Neural progenitor cell (in vitro differentiated cells): ENCODE data around the gene DOCK7. TPM values are rescaled to one million over a fixed set of nuclear protein-coding genes. Genes with fewer than 3 reads are reported as not detected.

ENCODE experiments used
- DNase-seq: peaks from one replicate; pipeline ENCODE4 v3.0.0-alpha.2; 2016; ENCODE audit warnings: low spot score
- H2AFZ ChIP-seq: fragments of 200-600 bp; sonication (generic); replicated peaks from 2 replicates; pipeline ENCODE4 v1.6.1; 2016; ENCODE audit warnings: antibody characterized with exemption
- H3F3A ChIP-seq: fragments of 200-600 bp; sonication (generic); 2 replicates; pipeline ENCODE4 v1.6.1; 2016; ENCODE audit warnings: antibody characterized with exemption, low read depth
- H3K27ac ChIP-seq: fragments of 200-600 bp; sonication (generic); 2 replicates; pipeline ENCODE4 v1.5.1; 2016; ENCODE audit warnings: mild to moderate bottlenecking
- H3K27me3 ChIP-seq: fragments of 200-600 bp; sonication (generic); 2 replicates; pipeline ENCODE4 v1.6.1; 2016; ENCODE audit warnings: mild to moderate bottlenecking, moderate library complexity
- H3K36me3 ChIP-seq: fragments of 200-600 bp; sonication (generic); 2 replicates; pipeline ENCODE4 v1.5.1; 2016
- H3K4me1 ChIP-seq: fragments of 200-600 bp; sonication (generic); 2 replicates; pipeline ENCODE4 v1.6.1; 2016; ENCODE audit warnings: mixed run types
- H3K4me2 ChIP-seq: fragments of 200-600 bp; sonication (generic); 2 replicates; pipeline ENCODE4 v1.6.1; 2016
- H3K4me3 ChIP-seq: fragments of 200-600 bp; sonication (generic); 2 replicates; pipeline ENCODE4 v1.5.1; 2016
- H3K79me2 ChIP-seq: fragments of 200-600 bp; sonication (generic); 2 replicates; pipeline ENCODE4 v1.6.1; 2016; ENCODE audit warnings: low read depth
- H3K9ac ChIP-seq: fragments of 200-600 bp; sonication (generic); 2 replicates; pipeline ENCODE4 v1.6.1; 2016
- H3K9me3 ChIP-seq: fragments of 200-600 bp; sonication (generic); 2 replicates; pipeline ENCODE4 v1.5.1; 2016; ENCODE audit warnings: low read depth
- H4K20me1 ChIP-seq: fragments of 200-600 bp; sonication (generic); 2 replicates; pipeline ENCODE4 v1.6.1; 2016; ENCODE audit warnings: low read depth
- H3K27ac Mint-ChIP-seq: 3 replicates; pipeline ENCODE4 v1.8.0; 2021; ENCODE audit warnings: mixed read lengths
- H3K27me3 Mint-ChIP-seq: 2 replicates; pipeline ENCODE4 v1.8.0; 2022; ENCODE audit warnings: low read depth, mild to moderate bottlenecking, inconsistent platforms, moderate library complexity, mixed read lengths; ENCODE audit not compliant: insufficient read depth
- H3K36me3 Mint-ChIP-seq: 3 replicates; pipeline ENCODE4 v1.8.0; 2021; ENCODE audit warnings: mixed read lengths
- H3K4me1 Mint-ChIP-seq: 3 replicates; pipeline ENCODE4 v1.8.0; 2021; ENCODE audit warnings: mixed read lengths
- H3K4me3 Mint-ChIP-seq: 3 replicates; pipeline ENCODE4 v1.8.0; 2021; ENCODE audit warnings: mild to moderate bottlenecking, moderate library complexity, mixed read lengths
- H3K9me3 Mint-ChIP-seq: 3 replicates; pipeline ENCODE4 v1.8.0; 2020; ENCODE audit warnings: mixed read lengths
- CTCF ChIP-seq: fragments of 200-600 bp; sonication (generic); IDR thresholded peaks from 2 replicates; pipeline ENCODE4 v1.5.1; 2017; ENCODE audit warnings: antibody characterized with exemption, mild to moderate bottlenecking
- EZH2 ChIP-seq: fragments of 200-600 bp; sonication (generic); IDR thresholded peaks from 2 replicates; pipeline ENCODE4 v1.6.1; 2017; ENCODE audit warnings: antibody characterized with exemption, mild to moderate bottlenecking, moderate library complexity
- EZH2phosphoT487 ChIP-seq: fragments of 200-600 bp; sonication (generic); IDR thresholded peaks from 2 replicates; pipeline ENCODE4 v1.6.1; 2017; ENCODE audit warnings: antibody characterized with exemption
- total RNA-seq: library from RNA; depleted of rRNA; stranded (reverse); fragments of >200 nt; gene quantifications from 2 replicates; pipeline ENCODE4 v1.2.3, GENCODE V29; 2015; ENCODE audit warnings: low replicate concordance

The DOCK7 gene
- total RNA-seq, 1 donor from 2014 or later = 92.7 TPM

- H3K4me3 ChIP-seq = peak overlapping the region; percentile 92
- peaks cover 63% of the 10 kb centered on the region for H3K79me2 ChIP-seq
- H3K9me3 ChIP-seq = no peaks in the 10 kb centered on the region
- H3K4me1 ChIP-seq = peaks cover 28% of the 10 kb centered on the region
- peak; percentile 61 for DNase-seq
- no peak for TF ChIP-seq CTCF
- no peak for TF ChIP-seq EZH2
- no peak for TF ChIP-seq EZH2phosphoT487
- Mint-ChIP-seq H3K27me3 (peaks cover 11% of the 10 kb centered on the region), H3K4me1 (peaks cover 19% of the 10 kb centered on the region), H3K27ac (peak overlapping the region; percentile 62), H3K36me3 (peaks cover 14% of the 10 kb centered on the region), H3K4me3 (peak overlapping the region; percentile 95), H3K9me3 (no peaks in the 10 kb centered on the region)
- peaks cover 31% of the 10 kb centered on the region for H3F3A ChIP-seq
- no peaks in the 10 kb centered on the region for H3K27me3 ChIP-seq
- H3K9ac ChIP-seq = peak overlapping the region; percentile 92
- H3K4me2 ChIP-seq = peak overlapping the region; percentile 91
- H3K27ac ChIP-seq = peak overlapping the region; percentile 100
- H2AFZ ChIP-seq = peak overlapping the region; percentile 90
- H3K36me3 ChIP-seq = peaks cover 20% of the 10 kb centered on the region
- H4K20me1 ChIP-seq = peaks cover 43% of the 10 kb centered on the region
Observed at GRCh38 chr1:62437273-62437940, 250.8 kb downstream of the DOCK7 start.

GRCh38 chr1:62436466-62437272 is 251.5 kb downstream of the DOCK7 start, which contains the start of gene USP1:
Gene USP1, plus strand, starts transcription at chr1:62437049. Its CDS starts 2,819 bp downstream, at chr1:62439868.
- H3K36me3 ChIP-seq = peaks cover 13% of the 10 kb centered on the region
- peak within 1 kb of the TSS; percentile 92 for H3K4me3 ChIP-seq
- no peaks in the 10 kb centered on the region for H3K9me3 ChIP-seq
- H3K4me1 Mint-ChIP-seq = peaks cover 19% of the 10 kb centered on the region
- peaks cover 56% of the 10 kb centered on the region for H3K79me2 ChIP-seq
- H3K4me1 ChIP-seq = peaks cover 28% of the 10 kb centered on the region
- no peaks in the 10 kb centered on the region for H3K27me3 ChIP-seq
- H2AFZ ChIP-seq = peak within 1 kb of the TSS; percentile 90
- TF ChIP-seq EZH2 (no peak), EZH2phosphoT487 (no peak), CTCF (peak; percentile 18)
- H3K27ac ChIP-seq = peak within 1 kb of the TSS; percentile 100
- H4K20me1 ChIP-seq = peaks cover 43% of the 10 kb centered on the region
- peaks cover 31% of the 10 kb centered on the region for H3F3A ChIP-seq
- H3K27me3 Mint-ChIP-seq = peaks cover 11% of the 10 kb centered on the region
- DNase-seq = peak; percentile 100
- H3K36me3 Mint-ChIP-seq = peaks cover 8% of the 10 kb centered on the region
- peak within 1 kb of the TSS; percentile 99 for H3K27ac Mint-ChIP-seq
- no peaks in the 10 kb centered on the region for H3K9me3 Mint-ChIP-seq
- H3K4me3 Mint-ChIP-seq = peak within 1 kb of the TSS; percentile 95
- peak within 1 kb of the TSS; percentile 92 for H3K9ac ChIP-seq
- H3K4me2 ChIP-seq = peak within 1 kb of the TSS; percentile 92

GRCh38 chr1:62436039-62436465 is 252.1 kb downstream of the DOCK7 start:
- no peaks in the 10 kb centered on the region for H3K27me3 ChIP-seq
- peaks cover 7% of the 10 kb centered on the region for H3K36me3 ChIP-seq
- H3K27ac Mint-ChIP-seq = peak overlapping the region; percentile 99
- no peak for TF ChIP-seq EZH2phosphoT487
- TF ChIP-seq EZH2 = no peak
- TF ChIP-seq CTCF = no peak
- H3K4me3 ChIP-seq = peak overlapping the region; percentile 92
- H3K4me2 ChIP-seq = peak overlapping the region; percentile 92
- H3K79me2 ChIP-seq = peaks cover 49% of the 10 kb centered on the region
- peaks cover 31% of the 10 kb centered on the region for H3F3A ChIP-seq
- peaks cover 4% of the 10 kb centered on the region for H3K36me3 Mint-ChIP-seq
- H3K27me3 Mint-ChIP-seq = peaks cover 11% of the 10 kb centered on the region
- H4K20me1 ChIP-seq = peaks cover 39% of the 10 kb centered on the region
- peaks cover 19% of the 10 kb centered on the region for H3K4me1 Mint-ChIP-seq
- H3K27ac ChIP-seq = peak overlapping the region; percentile 100
- peaks cover 28% of the 10 kb centered on the region for H3K4me1 ChIP-seq
- no peaks in the 10 kb centered on the region for H3K9me3 ChIP-seq
- peak overlapping the region; percentile 71 for H2AFZ ChIP-seq
- peak overlapping the region; percentile 92 for H3K4me3 Mint-ChIP-seq
- H3K9ac ChIP-seq = peak overlapping the region; percentile 91
- no peaks in the 10 kb centered on the region for H3K9me3 Mint-ChIP-seq
- no peak for DNase-seq
